HEK293 (cell line): Measurements from ENCODE around the gene OTUB1.

ENCODE experiments used
- CTCF ChIA-PET: fragments of 350-600 bp; formaldehyde crosslinking; extraction: SDS; loops from one replicate; lab custom pipeline; 2021; ENCODE audit warnings: antibody characterized with exemption; lab: Yijun Ruan, JAX
- POLR2A ChIA-PET: fragments of 300-600 bp; formaldehyde crosslinking; extraction: SDS; loops from one replicate; lab custom pipeline; 2020; ENCODE audit warnings: antibody characterized with exemption, inconsistent platforms; lab: Yijun Ruan, JAX
- H3K27ac ChIP-seq: fragments of 200-500 bp; sonication (Bioruptor generic); 2 replicates; pipeline ENCODE4 v1.5.1; 2014; ENCODE audit warnings: low read depth, low read length, control low read depth, inconsistent platforms; ENCODE audit errors: extremely low read depth
- H3K36me3 ChIP-seq, 2 experiments: fragments of 200-500 bp in 1 of 2; sonication (Bioruptor generic) in 1 of 2; 1 replicate in 1 of 2; 2 replicates in 1 of 2; pipeline ENCODE4 v1.5.1; 2014 to 2017; ENCODE audit warnings: inconsistent platforms in 2 of 2, low read length in 2 of 2; ENCODE audit not compliant: control insufficient read depth in 2 of 2, insufficient read depth in 1 of 2
- H3K4me1 ChIP-seq: fragments of 200-500 bp; sonication (Bioruptor generic); 2 replicates; pipeline ENCODE4 v1.5.1; 2014; ENCODE audit warnings: mild to moderate bottlenecking, low read length, inconsistent platforms; ENCODE audit not compliant: control insufficient read depth, insufficient read depth
- H3K4me3 ChIP-seq: 2 replicates; pipeline ENCODE4 v1.5.1; 2011; ENCODE audit warnings: low read depth, mild to moderate bottlenecking, control low read depth, low read length, moderate library complexity
- H3K9me3 ChIP-seq: fragments of 200-500 bp; sonication (Bioruptor generic); 2 replicates; pipeline ENCODE4 v1.5.1; 2014; ENCODE audit warnings: low read depth, low read length, inconsistent platforms; ENCODE audit not compliant: control insufficient read depth, insufficient read depth
- CTCF ChIP-seq: fragments of 450-650 bp; formaldehyde crosslinking; IDR thresholded peaks from 2 replicates; pipeline ENCODE4 v1.5.1; 2016; ENCODE audit warnings: missing biosample characterization, missing genetic modification characterization
- GLI2 ChIP-seq: fragments of 450-650 bp; formaldehyde crosslinking; IDR thresholded peaks from 2 replicates; pipeline ENCODE4; 2017; ENCODE audit warnings: missing biosample characterization, missing genetic modification characterization, low read depth, borderline replicate concordance
- GLI4 ChIP-seq: fragments of 450-650 bp; formaldehyde crosslinking; IDR thresholded peaks from 2 replicates; pipeline ENCODE4 v1.5.1; 2016; ENCODE audit warnings: missing biosample characterization, missing genetic modification characterization
- HIC1 ChIP-seq: fragments of 450-650 bp; formaldehyde crosslinking; IDR thresholded peaks from 2 replicates; pipeline ENCODE4 v1.5.1; 2016; ENCODE audit warnings: missing biosample characterization, missing genetic modification characterization
- HOXC10 ChIP-seq: sonication (generic); formaldehyde crosslinking; IDR thresholded peaks from 2 replicates; pipeline ENCODE4 v1.8.1; 2023; ENCODE audit warnings: mild to moderate bottlenecking, missing genetic modification reagents
- OSR2 ChIP-seq: fragments of 450-650 bp; formaldehyde crosslinking; IDR thresholded peaks from 2 replicates; pipeline ENCODE4 v1.5.1; 2016; ENCODE audit warnings: missing biosample characterization, missing genetic modification characterization
- SCRT1 ChIP-seq: fragments of 450-650 bp; formaldehyde crosslinking; IDR thresholded peaks from 2 replicates; pipeline ENCODE4 v1.5.1; 2016; ENCODE audit warnings: missing biosample characterization, missing genetic modification characterization, borderline replicate concordance
- SP3 ChIP-seq: fragments of 450-650 bp; formaldehyde crosslinking; IDR thresholded peaks from 2 replicates; pipeline ENCODE4 v1.5.1; 2016; ENCODE audit warnings: missing biosample characterization, missing genetic modification characterization
- SP7 ChIP-seq: fragments of 450-650 bp; formaldehyde crosslinking; IDR thresholded peaks from 2 replicates; pipeline ENCODE4 v1.5.1; 2016; ENCODE audit warnings: missing biosample characterization, missing genetic modification characterization
- TRIM28 ChIP-seq: IDR thresholded peaks from 2 replicates; pipeline ENCODE4 v1.6.1; 2011; ENCODE audit warnings: low read length, control low read depth, borderline replicate concordance
- YY1 ChIP-seq: fragments of 450-650 bp; formaldehyde crosslinking; IDR thresholded peaks from 2 replicates; pipeline ENCODE4 v1.5.1; 2018; ENCODE audit warnings: missing biosample characterization, missing genetic modification characterization
- ZEB2 ChIP-seq: fragments of 450-650 bp; formaldehyde crosslinking; IDR thresholded peaks from 2 replicates; pipeline ENCODE4 v1.5.1; 2016; ENCODE audit warnings: missing biosample characterization, missing genetic modification characterization
- ZFP69B ChIP-seq: fragments of 450-650 bp; formaldehyde crosslinking; IDR thresholded peaks from 2 replicates; pipeline ENCODE4 v1.5.1; 2016; ENCODE audit warnings: missing biosample characterization, missing genetic modification characterization
- ZNF10 ChIP-seq: fragments of 450-650 bp; formaldehyde crosslinking; IDR thresholded peaks from 2 replicates; pipeline ENCODE4 v1.5.1; 2017; ENCODE audit warnings: missing biosample characterization, missing genetic modification characterization
- ZNF146 ChIP-seq: fragments of 450-650 bp; formaldehyde crosslinking; IDR thresholded peaks from 2 replicates; pipeline ENCODE4 v1.5.1; 2016; ENCODE audit warnings: missing biosample characterization, missing genetic modification characterization
- ZNF157 ChIP-seq: fragments of 450-650 bp; formaldehyde crosslinking; IDR thresholded peaks from 2 replicates; pipeline ENCODE4 v1.5.1; 2016; ENCODE audit warnings: missing biosample characterization, missing genetic modification characterization
- ZNF26 ChIP-seq: fragments of 450-650 bp; formaldehyde crosslinking; IDR thresholded peaks from 2 replicates; pipeline ENCODE4 v1.5.1; 2016; ENCODE audit warnings: missing biosample characterization, missing genetic modification characterization
- ZNF266 ChIP-seq: fragments of 450-650 bp; formaldehyde crosslinking; IDR thresholded peaks from 2 replicates; pipeline ENCODE4 v1.5.1; 2016; ENCODE audit warnings: missing biosample characterization, missing genetic modification characterization, low read depth
- ZNF341 ChIP-seq: fragments of 450-650 bp; formaldehyde crosslinking; IDR thresholded peaks from 2 replicates; pipeline ENCODE4; 2016; ENCODE audit warnings: low read depth, missing biosample characterization, missing genetic modification characterization
- ZNF423 ChIP-seq: fragments of 450-650 bp; formaldehyde crosslinking; IDR thresholded peaks from 2 replicates; pipeline ENCODE4 v1.5.1; 2016; ENCODE audit warnings: missing biosample characterization, missing genetic modification characterization
- ZNF518A ChIP-seq: fragments of 450-650 bp; formaldehyde crosslinking; conservative IDR thresholded peaks from 2 replicates; pipeline ENCODE4 v1.5.1; 2016; ENCODE audit warnings: low read depth, missing biosample characterization, missing genetic modification characterization
- ZNF621 ChIP-seq: fragments of 450-650 bp; formaldehyde crosslinking; IDR thresholded peaks from 2 replicates; pipeline ENCODE4 v1.5.1; 2017; ENCODE audit warnings: missing biosample characterization, missing genetic modification characterization
- ZNF624 ChIP-seq: fragments of 450-650 bp; formaldehyde crosslinking; IDR thresholded peaks from 2 replicates; pipeline ENCODE4 v1.5.1; 2017; ENCODE audit warnings: missing biosample characterization, missing genetic modification characterization
- ZNF654 ChIP-seq: fragments of 450-650 bp; formaldehyde crosslinking; IDR thresholded peaks from 2 replicates; pipeline ENCODE4 v1.5.1; 2016; ENCODE audit warnings: low read depth, missing biosample characterization, missing genetic modification characterization
- ZNF704 ChIP-seq: fragments of 450-650 bp; formaldehyde crosslinking; IDR thresholded peaks from 2 replicates; pipeline ENCODE4 v1.5.1; 2016; ENCODE audit warnings: missing biosample characterization, missing genetic modification characterization
- ZNF843 ChIP-seq: fragments of 450-650 bp; formaldehyde crosslinking; IDR thresholded peaks from 2 replicates; pipeline ENCODE4 v1.5.1; 2016; ENCODE audit warnings: missing biosample characterization, missing genetic modification characterization
- ZXDB ChIP-seq: fragments of 450-650 bp; formaldehyde crosslinking; IDR thresholded peaks from 2 replicates; pipeline ENCODE4 v1.5.1; 2016; ENCODE audit warnings: missing biosample characterization, missing genetic modification characterization

Gene OTUB1

GRCh38 chr11:63986156-63986931, at the start of gene OTUB1:
Gene OTUB1 (plus strand): TSS chr11:63986438. CDS start chr11:63986457, 19 bp downstream.
- Histone ChIP-seq H3K27ac (peak within 1 kb of the TSS; percentile 76), H3K36me3 (peaks cover 4 to 33% of the 10 kb centered on the region in 2 experiments; a peak in 2 of 3 replicates), H3K4me3 (peak within 1 kb of the TSS; percentile 95), H3K9me3 (no peaks in the 10 kb centered on the region), H3K4me1 (0 out of 2 replicates have a peak, but pooled peaks cover 2% of the 10 kb centered on the region)
- ChIA-PET POLR2A (interaction anchor here (0.5 to 1.5 kb wide), 2 partner anchors 9 to 12 kb away, joined by 3 to 7 read pairs; partner anchors contain the start of gene COX8A), CTCF (interaction anchor here (0.6 to 1.0 kb wide), 4 partner anchors 41 to 163 kb away, joined by 3 to 6 read pairs (median 4); no protein-coding TSS in a partner anchor)
- TF ChIP-seq GLI2, result no peak
- no peak for TF ChIP-seq ZNF146 (tag by site-specific recombination)
- TF ChIP-seq ZNF704 (tag by site-specific recombination), result no peak
- TF ChIP-seq SCRT1 (tag by site-specific recombination), result no peak
- no peak for TF ChIP-seq GLI4 (tag by site-specific recombination)
- peak; percentile 77 for TF ChIP-seq ZEB2 (tag by site-specific recombination)
- TF ChIP-seq ZNF157 (tag by site-specific recombination), result no peak
- TF ChIP-seq ZNF843 (tag by site-specific recombination), result peak; percentile 52; the same call in 1 of the 2 replicates
- TF ChIP-seq ZNF423 (tag by site-specific recombination), result no peak
- peak; percentile 45 for TF ChIP-seq ZFP69B
- TF ChIP-seq ZNF266 (tag by site-specific recombination), result no peak
- no peak; the same call in 1 of the 2 replicates for TF ChIP-seq TRIM28
- no peak for TF ChIP-seq CTCF (tag by site-specific recombination)
- peak; percentile 79; the same call in 1 of the 2 replicates for TF ChIP-seq ZNF10 (tag by site-specific recombination)
- TF ChIP-seq SP7 (tag by site-specific recombination), result peak; percentile 64
- peak; percentile 61; the same call in 1 of the 2 replicates for TF ChIP-seq HIC1 (tag by site-specific recombination)
- TF ChIP-seq ZNF341 (tag by site-specific recombination), result peak; percentile 50
- peak; percentile 63 for TF ChIP-seq OSR2 (tag by site-specific recombination)
- TF ChIP-seq ZNF654 (tag by site-specific recombination), result no peak
- TF ChIP-seq ZNF621 (tag by site-specific recombination), result no peak
- TF ChIP-seq ZNF518A, result peak; percentile 52
- TF ChIP-seq ZNF624 (tag by site-specific recombination), result no peak
- TF ChIP-seq SP3 (tag by site-specific recombination), result peak; percentile 88
- peak; percentile 75 for TF ChIP-seq ZXDB (tag by site-specific recombination)
- TF ChIP-seq YY1 (tag by site-specific recombination), result peak; percentile 90
- TF ChIP-seq ZNF26, result no peak
- TF ChIP-seq HOXC10 (CRISPR knock-in tag), result no peak
